GF-D8 (cell line): Measurements from ENCODE around the gene MYOF.

Experiments
- DNase-seq: peaks from one replicate; lab custom pipeline; 2025; lab: John Stamatoyannopoulos, UW

Gene MYOF

GRCh38 chr10:93482145-93482834 lies at the start of gene MYOF:
MYOF (minus strand) TSS chr10:93482334; CDS start chr10:93482194, 140 bp downstream.
- no peak for DNase-seq

GRCh38 chr10:93518531-93518930 lies 36.4 kb upstream of the MYOF start:
- no peak for DNase-seq

- DNase-seq = no peak
These were observed 33.9 kb upstream of the MYOF start for GRCh38 chr10:93516006-93516380.

- no peak for DNase-seq
These were observed 33.2 kb upstream of the MYOF start for GRCh38 chr10:93515071-93516005.

GRCh38 chr10:93514521-93514920 lies 32.4 kb upstream of the MYOF start:
- no peak for DNase-seq

GRCh38 chr10:93513091-93513490 lies 31.0 kb upstream of the MYOF start:
- DNase-seq = no peak

GRCh38 chr10:93512565-93512964 lies 30.4 kb upstream of the MYOF start:
- no peak for DNase-seq

GRCh38 chr10:93509816-93510215 lies 27.7 kb upstream of the MYOF start:
- no peak for DNase-seq

- no peak for DNase-seq
These were observed 22.9 kb upstream of the MYOF start for GRCh38 chr10:93505075-93505474.

GRCh38 chr10:93503075-93503474 lies 20.9 kb upstream of the MYOF start:
- DNase-seq = no peak

GRCh38 chr10:93501650-93502049 lies 19.5 kb upstream of the MYOF start:
- no peak for DNase-seq

GRCh38 chr10:93498166-93498565 lies 16.0 kb upstream of the MYOF start:
- no peak for DNase-seq

- peak; percentile 79 for DNase-seq
These were observed 14.3 kb upstream of the MYOF start, which contains the start of gene CEP55 for GRCh38 chr10:93496322-93497041. CEP55 (plus strand) TSS chr10:93496612; CDS start chr10:93500052, 3,440 bp downstream.

GRCh38 chr10:93495654-93496321 lies 13.7 kb upstream of the MYOF start:
- DNase-seq = no peak

- no peak for DNase-seq
These were observed 12.4 kb upstream of the MYOF start for GRCh38 chr10:93494494-93494893.

- DNase-seq = no peak
These were observed 11.0 kb upstream of the MYOF start for GRCh38 chr10:93493162-93493561.

- DNase-seq = no peak
These were observed 9.5 kb upstream of the MYOF start for GRCh38 chr10:93491602-93492121.

- no peak for DNase-seq
These were observed 6.9 kb upstream of the MYOF start for GRCh38 chr10:93488956-93489528.

GRCh38 chr10:93485690-93486089 lies 3.6 kb upstream of the MYOF start:
- DNase-seq = no peak

- DNase-seq = no peak
These were observed 443 bp downstream of the MYOF start for GRCh38 chr10:93481637-93482144.

- DNase-seq = no peak
These were observed 3.3 kb downstream of the MYOF start for GRCh38 chr10:93478873-93479272.
